Right hindlimb (tissue), 1 donor: ENCODE measurements around the gene CHCHD6.
"Not testable (repeated sequence)": the region's sequence is repeated elsewhere in the genome, so short reads cannot be mapped to it uniquely, and the experiment has no call there.

Experiments
- DNase-seq: peaks from one replicate; pipeline ENCODE4 v3.0.0-alpha.2; 2018

The CHCHD6 gene

DNA sequence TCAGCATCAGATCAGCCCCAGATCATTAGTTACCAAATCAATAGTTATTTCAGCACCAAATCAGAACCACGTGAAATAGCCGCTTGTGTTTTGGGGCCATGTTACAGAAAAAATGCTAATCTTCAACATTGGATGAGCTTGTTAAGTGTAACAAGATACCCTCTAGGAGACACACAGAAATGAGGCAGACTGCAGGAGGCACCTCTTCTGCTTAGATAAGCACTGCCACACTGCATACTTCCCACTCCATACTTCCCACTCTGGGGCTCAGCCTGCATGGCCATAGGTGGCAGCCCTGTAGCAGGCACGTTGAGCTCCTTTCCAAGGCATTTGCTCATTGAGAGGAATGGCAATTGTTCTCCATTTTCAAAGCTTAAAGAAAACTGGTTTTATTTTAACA, 73.3 kb downstream of the CHCHD6 start:
- DNase-seq: no peak

DNA sequence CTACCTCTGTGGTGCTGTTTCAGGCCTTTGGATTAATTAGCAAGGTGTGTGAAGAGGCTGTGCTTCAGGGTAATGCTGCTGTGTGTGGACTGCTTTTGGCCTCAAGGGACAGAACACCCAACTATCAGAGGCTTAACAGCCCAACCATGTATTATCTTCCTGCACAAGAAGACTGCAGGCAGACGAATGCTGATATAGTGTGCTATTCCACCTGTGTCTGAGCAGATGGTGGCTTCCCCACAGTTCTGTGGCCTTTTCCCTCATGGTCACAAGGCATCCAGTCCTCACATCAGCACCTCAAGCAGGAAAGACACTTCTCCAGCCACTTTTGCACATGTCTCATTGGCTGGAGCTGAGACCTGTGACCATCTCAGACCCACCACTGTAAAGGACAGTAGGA, 76.6 kb downstream of the CHCHD6 start:
- DNase-seq: no peak

DNA sequence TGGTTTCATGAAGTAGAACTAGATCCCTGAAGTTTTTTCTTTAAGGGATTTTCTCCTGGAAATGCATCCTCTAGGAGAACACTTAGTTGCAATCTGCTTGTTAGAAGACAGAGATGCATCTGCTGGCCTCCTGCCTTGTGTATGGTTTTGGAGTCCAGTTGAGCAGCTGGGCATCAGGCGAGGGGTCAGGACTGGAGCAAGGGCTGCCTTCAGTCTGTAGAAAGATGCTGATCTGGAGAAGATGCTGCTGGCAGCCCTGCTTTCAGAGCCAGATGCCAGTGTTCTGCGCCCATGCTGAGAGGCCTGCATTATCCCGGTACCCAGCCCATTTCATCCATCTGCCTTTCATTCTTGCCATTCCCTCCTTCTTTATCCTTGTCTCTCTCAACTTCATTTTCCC, 77.4 kb downstream of the CHCHD6 start:
- no peak for DNase-seq

DNA sequence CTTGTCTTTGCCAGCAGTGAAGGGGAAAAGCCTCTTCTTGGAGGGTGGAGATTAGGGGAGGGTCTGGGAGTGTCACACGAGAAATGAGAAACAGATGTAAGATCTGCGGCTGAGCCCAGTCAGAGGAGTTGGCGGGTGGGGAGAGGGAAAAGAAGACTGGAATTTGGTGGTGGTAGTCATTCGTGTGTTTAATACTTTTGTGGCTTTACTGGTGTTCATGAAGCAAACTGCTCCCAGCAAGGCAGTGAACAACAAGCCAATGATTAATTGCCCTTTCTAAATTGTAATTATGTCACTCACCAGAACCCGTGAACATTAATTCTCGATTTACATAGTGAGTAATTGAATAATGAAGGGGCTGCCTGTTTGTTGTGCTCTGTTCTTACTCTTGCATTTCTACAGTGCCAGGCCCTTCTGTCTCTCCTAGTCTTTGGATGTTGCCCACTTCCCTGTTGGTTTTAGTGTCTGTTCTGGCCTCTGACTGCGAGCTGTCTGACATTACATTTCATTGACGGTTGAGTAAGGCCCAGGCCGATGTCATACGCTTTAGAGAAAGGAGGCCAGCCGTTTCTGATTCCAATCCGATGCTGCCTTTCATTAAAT, 78.0 kb downstream of the CHCHD6 start:
- DNase-seq: peak; percentile 85

DNA sequence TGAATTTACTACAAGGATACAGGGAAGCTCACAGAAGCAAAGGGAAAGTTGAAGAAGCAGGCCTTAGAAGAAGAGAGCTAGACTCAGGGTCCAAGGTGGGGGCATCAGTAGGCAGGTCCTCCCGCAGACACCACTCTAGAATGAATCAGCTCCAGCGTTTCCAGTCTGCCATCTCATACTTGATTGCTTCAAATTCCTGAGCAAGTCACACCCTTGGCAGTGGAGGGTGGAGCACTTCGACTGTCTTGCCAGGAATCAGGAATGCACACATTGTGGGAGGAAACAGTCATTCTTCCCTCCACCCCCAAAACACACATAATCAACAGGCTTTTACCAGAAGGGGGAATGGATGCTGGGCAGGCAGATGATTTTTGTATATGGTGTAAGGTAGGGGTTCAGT, 78.5 kb downstream of the CHCHD6 start:
- peak; percentile 44 for DNase-seq

DNA sequence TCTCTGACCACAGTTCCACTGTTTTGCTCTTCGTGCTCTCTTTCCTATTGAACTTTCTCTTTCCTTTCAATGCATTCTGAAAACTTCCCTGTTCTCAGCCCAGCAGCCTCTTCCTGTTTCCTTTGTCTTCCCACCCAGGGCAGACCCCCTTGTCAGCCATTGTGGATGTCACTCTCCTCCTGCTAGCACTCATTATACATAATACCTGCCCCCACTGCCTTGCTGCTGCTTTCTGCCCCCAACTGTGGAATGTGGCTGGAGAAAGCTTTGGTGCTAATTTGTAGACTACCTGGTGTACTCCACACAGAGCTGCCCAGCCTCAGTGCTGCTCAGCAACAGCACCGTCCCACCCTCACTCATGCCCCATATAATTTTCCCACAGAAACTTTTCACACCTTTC, 80.2 kb downstream of the CHCHD6 start:
- no peak for DNase-seq

DNA sequence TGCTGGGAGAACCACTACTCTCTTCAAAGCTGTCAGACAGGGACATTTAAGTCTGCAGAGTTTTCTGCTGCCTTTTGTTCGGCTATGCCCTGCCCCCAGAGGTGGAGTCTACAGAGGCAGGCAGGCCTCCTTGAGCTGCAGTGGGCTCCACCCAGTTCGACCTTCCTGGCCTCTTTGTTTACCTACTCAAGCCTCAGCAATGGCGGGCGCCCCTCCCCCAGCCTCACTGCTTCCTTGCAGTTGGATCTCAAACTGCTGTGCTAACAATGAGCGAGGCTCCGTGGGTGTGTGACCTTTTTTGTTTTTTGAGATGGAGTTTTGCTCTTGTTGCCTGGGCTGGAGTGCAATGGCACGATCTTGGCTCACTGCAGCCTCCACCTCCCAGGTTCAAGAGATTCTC, 87.3 kb downstream of the CHCHD6 start:
- not testable (repeated sequence) for DNase-seq

DNA sequence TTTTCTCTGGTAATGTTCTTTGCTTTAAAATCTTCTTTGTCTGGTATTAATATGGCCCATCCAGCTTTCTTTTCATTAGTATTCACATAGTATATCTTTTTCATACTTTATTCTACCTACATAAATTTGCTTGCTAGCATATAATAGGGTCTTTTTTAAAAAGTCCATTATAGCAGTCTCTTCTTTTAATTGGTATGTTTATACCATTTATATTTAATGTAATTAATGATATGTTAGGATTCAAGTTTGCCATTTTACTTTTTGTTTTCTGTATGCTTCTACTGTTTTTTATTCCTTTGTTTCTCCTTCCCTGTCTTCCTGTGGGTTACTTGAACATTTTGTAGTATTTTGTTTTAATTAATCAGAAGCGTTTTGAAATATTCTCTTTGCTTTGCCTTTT, 89.0 kb downstream of the CHCHD6 start:
- no peak for DNase-seq

DNA sequence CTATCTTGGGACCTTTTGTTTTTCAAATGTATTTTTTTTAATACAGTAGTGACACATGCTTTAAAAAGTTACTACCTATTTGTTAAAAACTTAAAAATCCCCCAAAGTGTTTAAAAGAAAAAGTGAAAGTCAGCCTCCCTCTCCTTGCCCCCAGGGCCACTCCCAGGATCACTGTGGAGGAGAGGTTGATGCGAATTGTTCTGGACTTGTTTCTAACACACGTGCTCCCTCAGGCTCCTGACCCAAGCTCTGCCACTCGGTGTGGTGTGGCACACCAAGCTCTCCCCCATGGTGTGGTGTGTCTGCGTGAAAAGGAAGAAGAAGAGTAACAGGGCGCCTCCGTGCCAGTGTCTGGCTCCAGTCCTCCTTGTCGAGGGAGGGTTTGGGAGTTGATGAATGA, 93.5 kb downstream of the CHCHD6 start:
- no peak for DNase-seq

DNA sequence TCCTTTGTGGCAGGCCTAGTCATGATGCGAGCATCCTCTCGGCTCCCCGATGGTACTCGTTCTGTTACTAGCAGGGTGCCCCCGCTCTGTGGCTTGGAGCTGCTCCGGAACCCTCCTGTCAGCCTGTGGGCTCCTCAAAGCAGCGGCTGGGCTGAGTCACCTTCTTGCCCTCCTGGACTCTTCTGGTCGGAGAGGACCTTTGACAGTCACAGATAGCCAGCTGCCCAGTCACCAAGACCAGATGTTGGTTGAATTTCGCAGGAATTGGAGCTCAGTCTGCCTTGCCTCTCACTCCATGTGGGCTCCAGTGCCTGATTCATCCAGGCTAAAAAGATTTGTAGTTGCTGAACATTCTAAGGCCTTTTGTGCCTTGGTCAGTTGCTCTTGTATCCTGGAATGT, 94.5 kb downstream of the CHCHD6 start:
- DNase-seq: no peak

DNA sequence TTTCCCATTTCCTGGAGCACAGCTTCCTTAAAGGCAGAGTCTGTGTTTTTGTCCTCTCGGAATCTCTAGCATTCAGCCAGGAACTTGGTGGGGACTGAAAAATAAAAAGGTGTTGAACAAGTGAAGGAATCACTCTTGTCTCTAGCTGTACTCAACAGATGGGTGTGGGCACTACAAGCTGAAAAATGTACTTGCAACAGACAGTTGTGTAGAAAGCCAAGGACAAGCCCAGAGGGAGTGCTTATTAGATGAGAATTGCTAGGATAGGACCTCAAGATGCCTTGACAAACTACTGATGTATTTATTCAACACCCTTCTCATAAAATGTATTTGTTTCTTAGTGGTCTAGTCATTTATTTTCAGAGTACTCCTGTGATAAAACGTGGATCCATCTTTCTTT, 95.1 kb downstream of the CHCHD6 start:
- DNase-seq: no peak

DNA sequence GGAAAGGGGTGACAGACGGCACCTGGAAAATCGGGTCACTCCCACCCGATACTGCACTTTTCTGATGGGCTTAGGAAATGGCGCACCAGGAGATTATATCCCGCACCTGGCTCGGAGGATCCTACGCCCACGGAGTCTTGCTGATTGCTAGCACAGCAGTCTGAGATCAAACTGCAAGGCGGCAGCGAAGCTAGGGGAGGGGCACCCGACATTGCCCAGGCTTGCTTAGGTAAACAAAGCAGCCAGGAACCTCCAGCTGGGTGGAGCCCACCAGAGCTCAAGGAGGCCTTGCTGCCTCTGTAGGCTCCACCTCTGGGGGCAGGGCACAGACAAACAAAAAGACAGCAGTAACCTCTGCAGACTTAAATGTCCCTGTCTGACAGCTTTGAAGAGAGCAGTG, 97.3 kb downstream of the CHCHD6 start:
- DNase-seq: not testable (repeated sequence)

DNA sequence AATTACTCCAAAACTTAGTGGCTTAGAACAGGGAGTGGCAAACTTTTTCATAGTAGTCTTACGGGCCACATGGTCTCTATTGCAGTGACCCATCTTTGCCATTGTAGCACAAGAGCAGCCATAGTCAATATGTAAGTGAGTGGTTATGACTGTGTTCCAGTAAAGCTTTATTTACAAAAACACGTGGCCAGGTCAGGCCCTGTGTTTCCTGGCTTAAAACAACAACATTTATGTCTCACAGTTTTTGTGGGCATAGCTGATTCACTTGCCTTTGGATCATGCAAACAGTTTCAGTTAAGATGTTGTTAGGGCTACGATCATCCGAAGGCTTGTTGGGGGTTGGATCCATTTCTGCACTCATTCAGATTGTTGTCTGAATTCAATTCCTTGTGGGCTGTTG, 103.8 kb downstream of the CHCHD6 start:
- DNase-seq: no peak

DNA sequence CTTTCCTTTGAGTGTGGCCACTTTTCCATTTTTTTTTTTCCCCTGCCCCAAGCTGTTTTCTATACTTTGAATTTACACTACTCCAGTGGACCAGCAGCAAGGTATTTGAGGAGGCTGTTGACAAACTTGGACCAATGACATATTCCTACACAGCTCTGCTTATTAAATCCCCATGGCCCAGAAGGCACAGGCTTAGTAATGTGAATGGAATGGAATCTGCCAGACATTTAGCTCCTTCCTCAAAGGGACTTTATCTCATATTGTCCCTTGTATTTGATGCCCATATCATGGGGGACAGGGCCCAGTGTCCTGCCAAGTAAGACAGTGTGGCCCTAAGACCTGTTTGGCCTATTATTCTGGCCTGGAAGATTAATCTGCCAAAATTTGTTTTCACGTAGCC, 107.5 kb downstream of the CHCHD6 start:
- no peak for DNase-seq

DNA sequence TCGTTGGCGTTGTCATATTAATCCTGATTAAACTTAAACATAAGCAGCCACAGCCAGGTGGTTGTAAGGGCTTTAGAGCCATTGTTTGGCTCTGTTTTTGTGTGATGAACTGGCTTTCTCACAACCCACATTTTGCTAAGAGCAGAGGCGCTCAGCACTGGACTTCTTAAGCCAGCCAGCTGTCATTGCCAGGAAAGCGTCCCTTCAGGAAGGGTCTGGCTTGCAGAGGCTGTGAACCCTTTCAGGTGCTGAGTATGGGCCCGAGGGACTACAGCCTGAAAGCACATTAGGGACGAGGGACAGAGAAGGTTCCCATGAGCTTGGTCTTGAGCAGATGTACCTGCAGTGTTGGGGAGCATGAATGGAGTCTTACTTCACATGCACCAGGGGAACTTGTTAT, 112.3 kb downstream of the CHCHD6 start:
- no peak for DNase-seq

DNA sequence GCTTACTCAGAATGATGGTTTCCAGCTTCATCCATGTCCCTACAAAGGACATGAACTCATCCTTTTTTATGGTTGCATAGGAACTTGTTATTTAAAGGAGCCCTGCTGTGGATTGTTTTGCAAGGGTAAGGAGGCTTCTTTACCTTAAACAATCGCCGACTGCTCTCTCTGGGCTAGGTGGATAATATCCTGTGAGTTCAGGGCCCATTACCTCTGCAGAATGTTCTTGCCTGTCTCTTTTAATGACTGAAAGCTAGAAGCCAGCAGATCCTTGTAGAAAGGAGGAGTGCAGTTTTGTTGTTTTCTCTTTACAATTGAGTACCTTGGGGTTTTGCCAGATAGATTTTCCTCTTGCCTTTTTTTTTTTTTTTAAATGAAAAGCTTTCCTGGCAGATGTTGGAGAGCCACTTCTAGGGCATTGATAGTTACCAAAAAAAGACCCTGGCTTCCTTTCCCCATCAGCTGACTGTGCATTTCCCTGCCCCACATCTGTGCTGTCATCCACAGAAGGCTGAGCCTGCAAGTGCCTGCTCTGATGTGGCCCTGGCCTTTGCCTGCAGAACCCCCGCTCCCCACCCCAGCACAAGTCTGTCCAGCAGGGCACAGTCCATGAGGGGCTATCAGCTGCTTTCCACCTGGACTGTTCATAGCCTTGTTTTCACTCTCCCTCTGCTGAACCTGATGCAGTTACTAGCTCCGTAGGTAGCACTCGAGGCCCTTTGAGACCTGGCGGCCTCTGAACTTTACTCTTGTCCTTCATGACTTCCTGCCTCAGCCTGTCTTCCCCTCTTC, 113.1 kb downstream of the CHCHD6 start:
- peak; percentile 28 for DNase-seq

DNA sequence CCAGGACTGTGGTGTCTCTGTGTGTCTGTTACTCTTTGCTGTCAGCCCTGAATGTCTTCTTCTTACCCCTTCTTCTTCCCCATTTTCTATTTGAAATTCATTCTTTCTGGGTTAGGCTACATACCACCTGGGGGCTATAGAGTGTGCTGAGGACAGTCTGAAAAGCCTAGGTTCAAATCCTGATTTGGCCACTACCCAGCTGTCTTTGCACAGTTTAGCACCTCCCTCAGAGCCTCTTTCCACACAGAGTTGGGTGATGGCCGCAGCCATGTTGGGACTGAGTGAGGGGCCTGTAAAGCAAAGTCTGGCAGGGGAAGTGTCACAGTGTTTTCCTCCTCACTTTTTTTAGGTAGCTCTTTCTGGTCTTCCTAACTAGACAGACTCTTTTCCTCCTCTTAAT, 113.7 kb downstream of the CHCHD6 start:
- no peak for DNase-seq

DNA sequence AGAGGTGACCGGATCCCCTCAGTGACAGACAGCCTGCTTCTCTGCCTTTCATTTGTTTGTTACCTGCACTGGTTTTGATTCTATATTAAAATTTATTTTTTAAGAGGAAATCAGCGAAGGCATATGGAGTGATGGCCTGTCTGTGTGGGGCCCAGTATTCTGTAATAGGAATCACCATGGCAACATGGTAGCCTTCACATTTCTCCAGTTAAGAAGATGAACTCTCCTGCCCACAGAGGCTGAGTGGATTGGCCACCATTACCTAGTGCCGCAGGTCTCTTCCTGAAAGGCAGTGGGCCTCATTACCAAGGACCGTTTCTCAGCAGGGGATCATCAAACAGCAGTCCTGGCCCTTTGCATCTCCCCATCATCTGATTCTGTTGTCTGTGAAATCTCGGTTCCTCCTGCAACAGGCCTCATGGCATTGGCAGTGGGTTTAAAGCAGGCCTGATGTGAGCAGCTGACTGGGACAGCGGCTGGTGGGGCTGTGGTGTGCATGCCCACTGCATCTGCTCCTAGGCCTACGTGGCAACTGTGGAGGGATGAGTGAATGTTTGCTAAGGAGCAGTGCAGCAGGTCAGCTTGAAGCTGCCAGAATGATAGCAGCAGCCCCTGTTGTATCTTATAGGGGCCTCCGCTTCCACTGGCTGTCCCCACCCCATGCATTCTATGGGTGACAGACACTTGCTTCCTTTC, 114.5 kb downstream of the CHCHD6 start:
- no peak for DNase-seq

DNA sequence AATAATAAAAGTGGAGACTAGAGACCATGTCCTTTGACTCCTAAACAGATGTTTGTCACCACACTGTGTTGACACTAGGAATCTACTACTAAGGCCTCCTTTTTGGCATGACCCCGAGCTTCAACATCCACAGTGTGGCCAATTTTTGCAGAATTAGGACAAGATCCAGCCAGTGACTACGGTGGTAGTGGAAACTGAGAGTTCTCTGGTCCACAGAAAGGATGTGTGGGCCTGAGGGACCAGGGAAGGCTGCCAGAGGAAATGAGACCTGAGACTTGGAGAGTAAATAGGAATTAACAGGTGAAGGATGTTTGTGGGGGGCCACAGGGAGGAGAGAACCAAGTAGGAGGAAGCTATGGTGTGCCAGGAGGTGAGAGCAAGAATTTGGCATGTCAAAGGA, 122.7 kb downstream of the CHCHD6 start:
- DNase-seq: no peak

DNA sequence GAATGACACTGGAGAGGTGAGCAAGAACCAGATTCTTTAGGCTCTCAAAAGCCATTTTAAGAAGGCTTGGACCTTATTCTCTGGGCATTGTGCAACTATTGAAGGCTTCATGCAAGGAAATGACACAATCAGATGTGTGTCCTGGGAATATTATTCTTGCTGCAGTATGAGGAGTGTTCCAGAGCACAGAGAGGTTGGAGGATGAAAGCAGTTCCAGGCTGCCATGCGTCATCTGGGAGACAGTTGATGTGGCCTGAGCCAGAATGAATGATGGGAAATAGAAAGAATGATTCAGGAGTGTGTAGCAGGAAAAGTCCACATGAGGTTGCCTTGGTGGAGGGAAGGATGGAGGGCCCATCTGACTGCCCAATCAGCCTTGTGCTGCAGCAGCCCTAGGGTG, 123.1 kb downstream of the CHCHD6 start:
- DNase-seq: no peak

DNA sequence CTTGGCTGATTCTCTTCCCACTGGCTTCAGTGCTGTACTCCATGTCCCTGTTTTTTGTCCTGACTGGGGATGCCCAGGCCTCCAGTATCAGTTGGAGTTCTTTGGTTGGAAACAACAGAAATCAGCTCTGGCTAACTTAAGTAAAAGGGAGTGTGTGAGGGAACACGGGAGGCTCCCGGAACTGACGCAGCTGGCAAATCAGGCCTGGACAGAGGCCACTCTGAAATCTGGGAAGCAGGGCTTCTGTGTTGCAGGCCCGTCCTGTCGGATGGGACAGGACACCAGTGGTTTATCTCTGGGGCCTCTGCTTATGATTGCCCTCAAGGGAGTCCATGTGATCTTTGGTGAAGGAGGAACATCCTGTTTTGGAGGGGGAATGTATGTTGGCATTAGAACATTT, 124.3 kb downstream of the CHCHD6 start:
- DNase-seq: no peak

DNA sequence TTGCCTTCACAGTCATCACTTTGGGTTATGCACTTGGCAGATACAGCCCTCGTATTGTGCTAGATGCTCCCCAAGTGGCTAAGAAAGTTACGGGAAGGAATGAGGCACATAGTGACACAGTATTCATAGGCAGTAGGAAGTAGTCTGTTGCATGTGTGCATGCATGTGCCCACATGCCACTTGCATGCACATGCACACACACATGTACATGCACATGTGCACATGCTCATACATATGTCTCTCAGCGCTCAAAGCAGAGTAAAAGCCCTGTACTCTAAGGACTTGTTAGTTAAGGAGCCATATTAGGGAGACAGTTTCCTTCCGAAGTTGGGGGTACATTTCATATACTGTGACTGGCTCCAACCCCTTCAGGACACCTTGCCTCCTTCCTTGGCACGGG, 128.9 kb downstream of the CHCHD6 start:
- no peak for DNase-seq

DNA sequence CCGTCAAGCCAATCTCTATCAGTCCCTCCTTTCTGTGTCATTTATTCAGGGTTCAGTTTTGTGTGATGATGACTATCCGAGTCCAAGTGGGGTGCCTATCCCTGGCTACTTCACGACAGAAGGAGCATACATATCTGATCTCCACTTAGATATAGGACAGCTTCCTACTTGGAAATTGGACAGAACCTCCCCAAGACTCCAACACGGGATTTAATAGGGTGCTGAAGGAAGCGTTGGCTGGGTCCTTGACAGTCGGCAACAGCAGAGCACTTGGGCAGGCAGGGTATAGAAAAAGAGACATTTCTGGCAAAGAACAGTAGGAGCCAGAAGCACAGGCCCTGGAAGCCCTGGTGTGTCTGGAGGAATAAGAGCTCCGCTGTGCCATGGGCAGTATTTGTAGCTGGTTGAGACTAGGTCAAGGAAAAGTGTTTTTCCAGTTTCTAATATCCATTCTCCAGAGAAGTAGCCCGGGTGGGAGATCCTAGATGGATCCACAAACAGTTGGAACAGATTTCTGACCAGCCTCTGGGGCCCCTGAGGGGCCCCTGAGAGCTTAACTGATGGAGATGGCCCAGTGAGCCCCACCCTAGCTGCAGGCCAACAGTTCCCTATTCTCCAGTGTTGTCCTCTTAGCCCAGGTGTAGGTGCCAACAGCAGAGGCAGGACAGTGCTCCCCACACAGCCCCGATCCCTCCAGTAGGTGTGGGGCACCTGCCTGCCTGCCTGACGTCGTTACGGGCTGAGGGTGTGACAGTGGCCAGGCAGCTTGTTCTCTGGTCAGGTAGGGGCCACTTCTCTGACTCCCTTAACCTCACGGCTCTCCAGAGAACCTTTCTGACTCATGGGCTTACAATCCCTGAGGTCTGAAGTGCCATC, 130.8 kb downstream of the CHCHD6 start:
- DNase-seq: no peak
